Measurements from ENCODE around the gene GNAO1. TPM values are rescaled to one million over a fixed set of nuclear protein-coding genes. Genes with fewer than 3 reads are reported as not detected.
A peak's percentile ranks its signal among the peaks of the same experiment; 100 is the strongest.

The GNAO1 gene
- polyA plus RNA-seq, 3 donors: not detected

DNA sequence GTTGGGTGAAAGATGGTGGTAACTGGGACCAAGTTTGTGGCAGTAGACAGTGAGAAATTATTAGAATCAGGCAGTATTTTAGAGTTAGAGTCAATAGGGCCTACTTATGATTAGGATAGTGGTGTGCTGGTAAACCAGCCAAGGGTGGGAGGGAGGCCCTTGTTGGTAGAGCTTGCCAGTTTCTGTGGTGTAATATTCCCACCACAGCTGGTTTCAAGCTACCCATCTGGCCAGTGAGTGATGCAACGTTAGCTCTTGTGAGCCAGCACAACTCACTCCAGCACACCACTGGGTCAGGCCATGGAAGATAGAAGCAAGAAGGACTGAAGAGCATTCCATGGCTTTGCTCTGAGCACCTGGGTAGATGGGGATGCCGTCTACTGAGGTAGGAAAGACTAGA is 34.9 kb downstream of the GNAO1 start:
- peak overlapping the region in 2 of 7 donors; percentile 5 to 24 for H3K27ac Mint-ChIP-seq
- Histone ChIP-seq H3K27ac (ENCODE audit: low read depth in 1 of 2, low read length in 2 of 2) (no peak overlapping the region), H4K20me1 (ENCODE audit: insufficient read depth, low read length) (no peaks in the 10 kb centered on the region), H3K27me3 (ENCODE audit: control insufficient read depth in 2 of 2, insufficient read depth in 2 of 2, low read length in 2 of 2) (peaks cover 0 to 3% of the 10 kb centered on the region in 2 donors), H3K4me1 (ENCODE audit: control insufficient read depth in 1 of 2, insufficient read depth in 2 of 2, low read length in 2 of 2) (peaks cover 14 to 17% of the 10 kb centered on the region in 2 donors), H3K36me3 (replicated peaks in 1 of 2; ENCODE audit: control insufficient read depth in 1 of 2, insufficient read depth in 2 of 2, low read length in 2 of 2) (no peaks in the 10 kb centered on the region), H3K4me3 (replicated peaks in 1 of 3; ENCODE audit: low read depth in 2 of 3, low read length in 3 of 3) (no peak overlapping the region), H3K79me2 (ENCODE audit: insufficient read depth, low read length) (no peaks in the 10 kb centered on the region), H3K4me2 (replicated peaks; ENCODE audit: extremely low read depth, low read length, poor library complexity, severe bottlenecking) (no peak overlapping the region), H2AFZ (ENCODE audit: insufficient read depth, low read depth, low read length, poor library complexity, severe bottlenecking) (no peak overlapping the region), H3K9ac (ENCODE audit: insufficient read depth, low read length, poor library complexity, severe bottlenecking) (no peak overlapping the region), H3K9me3 (replicated peaks in 1 of 2; ENCODE audit: control insufficient read depth in 1 of 2, insufficient read depth in 1 of 2, low read length in 2 of 2) (no peaks in the 10 kb centered on the region)
- peaks cover 3 to 5% (median 4%) of the 10 kb centered on the region in 3 donors for H3K27me3 Mint-ChIP-seq (ENCODE audit: low read depth in 3 of 3)
- H3K36me3 Mint-ChIP-seq: no peaks in the 10 kb centered on the region
- intact Hi-C loops (cut with micrococcal nuclease): no loop called here
- peaks cover 0 to 2% (median 0%) of the 10 kb centered on the region in 7 donors for H3K9me3 Mint-ChIP-seq
- DNase-seq: no peak
- TF ChIP-seq, protein P1, sequence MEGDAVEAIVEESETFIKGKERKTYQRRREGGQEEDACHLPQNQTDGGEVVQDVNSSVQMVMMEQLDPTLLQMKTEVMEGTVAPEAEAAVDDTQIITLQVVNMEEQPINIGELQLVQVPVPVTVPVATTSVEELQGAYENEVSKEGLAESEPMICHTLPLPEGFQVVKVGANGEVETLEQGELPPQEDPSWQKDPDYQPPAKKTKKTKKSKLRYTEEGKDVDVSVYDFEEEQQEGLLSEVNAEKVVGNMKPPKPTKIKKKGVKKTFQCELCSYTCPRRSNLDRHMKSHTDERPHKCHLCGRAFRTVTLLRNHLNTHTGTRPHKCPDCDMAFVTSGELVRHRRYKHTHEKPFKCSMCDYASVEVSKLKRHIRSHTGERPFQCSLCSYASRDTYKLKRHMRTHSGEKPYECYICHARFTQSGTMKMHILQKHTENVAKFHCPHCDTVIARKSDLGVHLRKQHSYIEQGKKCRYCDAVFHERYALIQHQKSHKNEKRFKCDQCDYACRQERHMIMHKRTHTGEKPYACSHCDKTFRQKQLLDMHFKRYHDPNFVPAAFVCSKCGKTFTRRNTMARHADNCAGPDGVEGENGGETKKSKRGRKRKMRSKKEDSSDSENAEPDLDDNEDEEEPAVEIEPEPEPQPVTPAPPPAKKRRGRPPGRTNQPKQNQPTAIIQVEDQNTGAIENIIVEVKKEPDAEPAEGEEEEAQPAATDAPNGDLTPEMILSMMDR (IDR thresholded peaks at IDR 0.05): no peak
- H3K4me3 Mint-ChIP-seq: no peak overlapping the region
- peaks cover 22% of the 10 kb centered on the region for H3K4me1 Mint-ChIP-seq
- no CpG with 5 or more reads among the region's 2 CpGs for WGBS (ENCODE audit: insufficient coverage)

DNA sequence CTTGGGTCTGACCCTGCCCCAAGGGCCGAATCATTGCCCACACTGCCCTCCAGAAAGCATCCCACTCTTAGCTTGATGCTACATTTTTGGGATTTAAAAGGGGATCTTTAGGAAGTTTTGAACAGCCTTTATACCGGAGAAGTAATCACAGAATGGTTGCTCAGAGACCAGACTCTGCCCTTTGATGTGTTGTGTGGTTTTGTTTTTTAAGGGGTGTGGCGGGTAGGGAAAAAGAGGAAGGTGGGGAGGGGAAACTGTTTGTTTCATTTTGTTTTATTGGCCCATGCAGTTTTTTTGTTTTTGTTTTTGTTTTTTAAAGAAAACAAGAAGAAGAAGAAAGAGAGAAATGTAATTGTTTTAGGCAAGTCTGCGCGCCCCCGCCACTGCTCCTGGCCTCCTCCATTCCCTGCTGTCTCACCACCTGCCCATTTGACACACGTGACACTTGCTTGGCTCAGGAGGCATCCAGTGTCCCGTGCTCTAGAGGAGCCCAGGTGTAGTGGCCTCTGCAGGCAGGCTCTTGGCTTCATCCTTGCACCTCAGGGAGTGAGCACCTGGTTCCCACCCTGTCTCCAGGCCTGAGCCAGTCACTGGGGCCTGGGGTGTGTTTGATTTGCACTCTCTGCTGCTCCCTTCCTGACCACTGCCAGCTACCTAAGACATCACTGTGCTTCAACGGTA is 35.7 kb downstream of the GNAO1 start:
- no peak overlapping the region for H3K9ac ChIP-seq (ENCODE audit: insufficient read depth, low read length, poor library complexity, severe bottlenecking)
- Mint-ChIP-seq H3K27me3 (ENCODE audit: low read depth in 3 of 3) (peaks cover 1 to 5% (median 3%) of the 10 kb centered on the region in 3 donors), H3K4me1 (peaks cover 22% of the 10 kb centered on the region), H3K9me3 (peaks cover 0 to 2% (median 0%) of the 10 kb centered on the region in 7 donors), H3K36me3 (no peaks in the 10 kb centered on the region), H3K4me3 (peak overlapping the region; percentile 42 to 50), H3K27ac (peak overlapping the region in 5 of 7 donors; percentile 8 to 79 (median 20))
- peaks cover 14 to 17% of the 10 kb centered on the region in 2 donors for H3K4me1 ChIP-seq (ENCODE audit: control insufficient read depth in 1 of 2, insufficient read depth in 2 of 2, low read length in 2 of 2)
- peak in 1 of 3 donors; percentile 3 for DNase-seq
- H2AFZ ChIP-seq (ENCODE audit: insufficient read depth, low read depth, low read length, poor library complexity, severe bottlenecking): no peak overlapping the region
- peak overlapping the region; percentile 48 for H3K4me2 ChIP-seq (replicated peaks; ENCODE audit: extremely low read depth, low read length, poor library complexity, severe bottlenecking)
- H3K79me2 ChIP-seq (ENCODE audit: insufficient read depth, low read length): no peaks in the 10 kb centered on the region
- intact Hi-C loops (cut with micrococcal nuclease): no loop called here
- no peaks in the 10 kb centered on the region for H4K20me1 ChIP-seq (ENCODE audit: insufficient read depth, low read length)
- TF ChIP-seq, protein P1 (IDR thresholded peaks at IDR 0.05): no peak
- H3K36me3 ChIP-seq (replicated peaks in 1 of 2; ENCODE audit: control insufficient read depth in 1 of 2, insufficient read depth in 2 of 2, low read length in 2 of 2): no peaks in the 10 kb centered on the region
- H3K27ac ChIP-seq (ENCODE audit: low read depth in 1 of 2, low read length in 2 of 2): peak overlapping the region in 1 of 2 donors; percentile 33
- WGBS (ENCODE audit: insufficient coverage): 63% methylated on average over 6 of the region's 9 CpGs
- H3K27me3 ChIP-seq (ENCODE audit: control insufficient read depth in 2 of 2, insufficient read depth in 2 of 2, low read length in 2 of 2): peaks cover 0 to 3% of the 10 kb centered on the region in 2 donors
- H3K4me3 ChIP-seq (replicated peaks in 1 of 3; ENCODE audit: low read depth in 2 of 3, low read length in 3 of 3): peak overlapping the region in 1 of 3 experiments; percentile 18
- H3K9me3 ChIP-seq (replicated peaks in 1 of 2; ENCODE audit: control insufficient read depth in 1 of 2, insufficient read depth in 1 of 2, low read length in 2 of 2): no peaks in the 10 kb centered on the region

All from CD14-positive monocyte (primary cell).